Measurements from ENCODE around the gene AQP12A.

GRCh38 chr2:240664622-240665021 lies 27.0 kb upstream of the AQP12A start:
- no peak for TF ChIP-seq CTCF (IDR thresholded peaks at IDR 0.05; ENCODE audit: insufficient read depth, low read length, poor library complexity, severe bottlenecking)
- TF ChIP-seq EZH2phosphoT487 (conservative IDR thresholded peaks at IDR 0.05; ENCODE audit: low read length): no peak
